ENCODE measurements around the gene RASL10B. TPM values are rescaled to one million over a fixed set of nuclear protein-coding genes. Genes with fewer than 3 reads are reported as not detected.

Gene RASL10B
- polyA plus RNA-seq, 1 donor (not counting 4 experiments of a cell fraction or from before 2014, with no cell fraction given), result 0.07 TPM

GRCh38 chr17:35766903-35767510 is 35.6 kb downstream of the RASL10B start:
- Histone ChIP-seq H3K36me3 (ENCODE audit: control insufficient read depth in 2 of 2, extremely low read depth in 1 of 2, insufficient read depth in 2 of 2, low read length in 2 of 2) (no peaks in the 10 kb centered on the region), H4K20me1 (ENCODE audit: control insufficient read depth, extremely low read depth, insufficient read depth, low read length) (no peaks in the 10 kb centered on the region), H3K27ac (ENCODE audit: control insufficient read depth, insufficient read depth, low read length) (no peak overlapping the region), H2AFZ (ENCODE audit: control insufficient read depth, low read length) (no peak overlapping the region), H3K4me3 (ENCODE audit: control insufficient read depth in 2 of 3, extremely low read depth in 1 of 3, insufficient read depth in 2 of 3, low read depth in 1 of 3, low read length in 3 of 3) (no peak overlapping the region), H3K79me2 (ENCODE audit: control insufficient read depth, insufficient read depth, low read length) (no peaks in the 10 kb centered on the region), H3K9me3 (ENCODE audit: control insufficient read depth, low read depth, low read length) (no peaks in the 10 kb centered on the region), H3K4me1 (ENCODE audit: control insufficient read depth, extremely low read depth, insufficient read depth, low read length) (peaks cover 6% of the 10 kb centered on the region), H3K9ac (ENCODE audit: control insufficient read depth, extremely low read depth, insufficient read depth, low read length) (no peak overlapping the region), H3K9me1 (ENCODE audit: control insufficient read depth, extremely low read depth, insufficient read depth, low read length) (no peaks in the 10 kb centered on the region), H3K27me3 (ENCODE audit: control insufficient read depth, extremely low read depth, insufficient read depth, low read length) (no peaks in the 10 kb centered on the region), H3K4me2 (ENCODE audit: control insufficient read depth, extremely low read depth, insufficient read depth, low read depth, low read length) (no peak overlapping the region)
- no peak for FAIRE-seq
- DNase-seq (ENCODE audit: low read depth, low spot score), result no peak
- TF ChIP-seq EZH2 (IDR thresholded peaks at IDR 0.05; ENCODE audit: low read length) (no peak), CTCF (optimal IDR thresholded peaks at IDR 0.05 in 1 of 3, IDR thresholded peaks at IDR 0.05 in 1 of 3, conservative IDR thresholded peaks at IDR 0.05 in 1 of 3; ENCODE audit: extremely low read depth in 1 of 3, insufficient read depth in 2 of 3, low read length in 3 of 3) (peak; percentile 53 to 67 (median 63))
- dilution Hi-C loops (cut with MboI; ENCODE audit: extremely low pct_ligation_motif_present, low sequenced_read_pairs), result no loop called here

GRCh38 chr17:35768797-35769196 is 37.4 kb downstream of the RASL10B start:
- TF ChIP-seq CTCF (optimal IDR thresholded peaks at IDR 0.05 in 1 of 3, IDR thresholded peaks at IDR 0.05 in 1 of 3, conservative IDR thresholded peaks at IDR 0.05 in 1 of 3; ENCODE audit: extremely low read depth in 1 of 3, insufficient read depth in 2 of 3, low read length in 3 of 3) (no peak), EZH2 (IDR thresholded peaks at IDR 0.05; ENCODE audit: low read length) (no peak)
- FAIRE-seq, result no peak

More at GRCh38 chr17:35768797-35769196, 37.4 kb downstream of the RASL10B start:
- no peak overlapping the region for H3K9ac ChIP-seq (ENCODE audit: control insufficient read depth, extremely low read depth, insufficient read depth, low read length)
- no peak overlapping the region for H2AFZ ChIP-seq (ENCODE audit: control insufficient read depth, low read length)
- H3K4me1 ChIP-seq (ENCODE audit: control insufficient read depth, extremely low read depth, insufficient read depth, low read length), result peaks cover 6% of the 10 kb centered on the region
- H3K36me3 ChIP-seq (ENCODE audit: control insufficient read depth in 2 of 2, extremely low read depth in 1 of 2, insufficient read depth in 2 of 2, low read length in 2 of 2), result peaks cover 0 to 3% of the 10 kb centered on the region in 2 experiments
- dilution Hi-C loops (cut with MboI; ENCODE audit: extremely low pct_ligation_motif_present, low sequenced_read_pairs), result no loop called here
- H4K20me1 ChIP-seq (ENCODE audit: control insufficient read depth, extremely low read depth, insufficient read depth, low read length), result no peaks in the 10 kb centered on the region
- DNase-seq (ENCODE audit: low read depth, low spot score), result no peak
- H3K27ac ChIP-seq (ENCODE audit: control insufficient read depth, insufficient read depth, low read length), result no peak overlapping the region
- no peaks in the 10 kb centered on the region for H3K9me1 ChIP-seq (ENCODE audit: control insufficient read depth, extremely low read depth, insufficient read depth, low read length)
- no peak overlapping the region for H3K4me2 ChIP-seq (ENCODE audit: control insufficient read depth, extremely low read depth, insufficient read depth, low read depth, low read length)
- H3K27me3 ChIP-seq (ENCODE audit: control insufficient read depth, extremely low read depth, insufficient read depth, low read length), result no peaks in the 10 kb centered on the region
- no peaks in the 10 kb centered on the region for H3K79me2 ChIP-seq (ENCODE audit: control insufficient read depth, insufficient read depth, low read length)
- H3K4me3 ChIP-seq (ENCODE audit: control insufficient read depth in 2 of 3, extremely low read depth in 1 of 3, insufficient read depth in 2 of 3, low read depth in 1 of 3, low read length in 3 of 3), result no peak overlapping the region
- no peaks in the 10 kb centered on the region for H3K9me3 ChIP-seq (ENCODE audit: control insufficient read depth, low read depth, low read length)

All from keratinocyte (primary cell).